ENCODE data around the gene C14orf132.

C14orf132 gene

GRCh38 chr14:96140952-96141351 lies 101.8 kb downstream of the C14orf132 start:
- Histone ChIP-seq H3K4me3 (ENCODE audit: low read length in 2 of 2) (no peak overlapping the region), H3K4me1 (ENCODE audit: control insufficient read depth in 2 of 2, insufficient read depth in 2 of 2, low read length in 2 of 2) (no peaks in the 10 kb centered on the region), H3K27me3 (ENCODE audit: control insufficient read depth in 2 of 2, insufficient read depth in 2 of 2, low read length in 2 of 2) (no peaks in the 10 kb centered on the region), H3K36me3 (ENCODE audit: control insufficient read depth in 2 of 2, insufficient read depth in 2 of 2, low read length in 2 of 2) (no peaks in the 10 kb centered on the region), H3K9ac (ENCODE audit: low read depth in 1 of 2, low read length in 2 of 2) (no peak overlapping the region), H3K27ac (ENCODE audit: low read depth in 2 of 2, low read length in 2 of 2) (no peak overlapping the region), H3K9me3 (ENCODE audit: control insufficient read depth in 2 of 2, low read length in 2 of 2) (peaks cover 0 to 4% of the 10 kb centered on the region in 2 donors)

Measured in mucosa of rectum (tissue), 2 donors.